ENCODE measurements around the gene OS9. TPM values are rescaled to one million over a fixed set of nuclear protein-coding genes. Genes with fewer than 3 reads are reported as not detected.

The OS9 gene
- total and polyA plus RNA-seq, 9 of the 15 experiments (the other 6 are each of a cell fraction or from before 2014, with no cell fraction given) = 4.6 to 105 (median 89.5) TPM

DNA sequence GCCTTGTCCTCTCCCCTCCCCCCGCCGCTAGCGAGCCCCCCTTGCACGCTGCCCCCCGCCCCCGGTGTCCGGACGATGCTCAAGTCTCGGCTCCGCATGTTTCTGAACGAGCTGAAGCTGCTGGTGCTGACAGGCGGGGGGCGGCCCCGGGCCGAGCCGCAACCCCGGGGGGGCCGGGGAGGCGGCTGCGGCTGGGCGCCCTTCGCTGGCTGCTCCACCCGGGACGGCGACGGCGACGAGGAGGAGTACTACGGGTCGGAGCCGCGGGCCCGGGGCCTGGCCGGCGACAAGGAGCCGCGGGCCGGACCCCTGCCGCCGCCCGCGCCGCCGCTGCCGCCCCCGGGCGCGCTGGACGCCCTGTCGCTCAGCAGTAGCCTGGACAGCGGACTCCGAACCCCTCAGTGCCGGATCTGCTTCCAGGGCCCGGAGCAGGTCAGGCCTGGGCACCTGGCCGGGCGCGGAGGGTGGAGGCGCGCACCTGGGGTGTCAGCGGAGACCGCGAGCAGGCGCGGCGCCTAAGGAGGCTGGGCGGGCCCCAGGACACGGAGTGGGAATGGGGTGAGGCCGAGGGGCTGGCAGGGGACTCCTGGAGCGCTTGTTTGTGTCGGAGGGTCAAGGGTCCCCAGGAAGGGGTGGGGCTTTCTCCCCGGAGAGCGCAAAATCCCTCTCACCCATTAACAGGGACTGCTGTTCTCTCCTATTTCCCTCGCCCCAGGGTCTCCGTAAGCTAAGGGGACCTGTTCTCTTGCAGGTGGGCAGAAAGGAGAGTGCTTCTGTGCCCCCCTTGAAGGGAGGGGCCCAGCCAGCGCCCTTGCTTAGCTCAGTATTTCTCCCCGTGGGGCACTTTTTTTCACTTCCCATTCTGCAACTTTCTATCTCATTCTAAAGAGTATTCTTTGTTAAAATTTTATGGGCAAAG is 61.8 kb downstream of the OS9 start (continued):
- TF ChIP-seq, protein P1, sequence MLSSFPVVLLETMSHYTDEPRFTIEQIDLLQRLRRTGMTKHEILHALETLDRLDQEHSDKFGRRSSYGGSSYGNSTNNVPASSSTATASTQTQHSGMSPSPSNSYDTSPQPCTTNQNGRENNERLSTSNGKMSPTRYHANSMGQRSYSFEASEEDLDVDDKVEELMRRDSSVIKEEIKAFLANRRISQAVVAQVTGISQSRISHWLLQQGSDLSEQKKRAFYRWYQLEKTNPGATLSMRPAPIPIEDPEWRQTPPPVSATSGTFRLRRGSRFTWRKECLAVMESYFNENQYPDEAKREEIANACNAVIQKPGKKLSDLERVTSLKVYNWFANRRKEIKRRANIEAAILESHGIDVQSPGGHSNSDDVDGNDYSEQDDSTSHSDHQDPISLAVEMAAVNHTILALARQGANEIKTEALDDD (IDR thresholded peaks at IDR 0.05) = no peak
- TF ChIP-seq SOX6 (IDR thresholded peaks at IDR 0.05) (no peak), JUN (IDR thresholded peaks at IDR 0.05; ENCODE audit: borderline replicate concordance, low read depth, low read length) (no peak), JUN (CRISPR knock-in tag; IDR thresholded peaks at IDR 0.05; ENCODE audit: borderline replicate concordance) (no peak), PCBP2 (IDR thresholded peaks at IDR 0.05; ENCODE audit: low read depth, low read length, poor library complexity, severe bottlenecking) (no peak), HNRNPLL (IDR thresholded peaks at IDR 0.05; ENCODE audit: low read depth, low read length, poor library complexity, severe bottlenecking) (no peak), CBX5 (IDR thresholded peaks at IDR 0.05; ENCODE audit: borderline replicate concordance, low read depth) (no peak), ZNF133 (CRISPR knock-in tag; IDR thresholded peaks at IDR 0.05) (no peak)
